Upper lobe of left lung (tissue), 6 donors: Measurements from ENCODE around the gene MYH2. TPM values are rescaled to one million over a fixed set of nuclear protein-coding genes. Genes with fewer than 3 reads are reported as not detected.
A peak's percentile ranks its signal among the peaks of the same experiment; 100 is the strongest.

Source experiments
- ATAC-seq, 2 donors: fragments of 200-7000 bp; cut with Tn5 transposase; one replicate each; pipeline ENCODE4 v1.9.1; 2022; ENCODE audit warnings: mild to moderate bottlenecking in 2 of 2, moderate library complexity in 2 of 2; ENCODE audit not compliant: low FRiP score in 2 of 2
- DNase-seq, 2 donors: peaks; one replicate each; pipeline ENCODE4 v3.0.0-alpha.2; 2019 to 2020
- H3K27ac ChIP-seq, 4 donors: fragments of 200-600 bp; sonication (generic); one replicate each; pipeline ENCODE4 v1.5.1; 2016 to 2019
- H3K27me3 ChIP-seq, 4 donors: fragments of 200-600 bp; sonication (generic); one replicate each; pipeline ENCODE4 v1.5.1; 2017 to 2019
- H3K36me3 ChIP-seq, 4 donors: fragments of 200-600 bp; sonication (generic); one replicate each; pipeline ENCODE4 v1.5.1; 2016 to 2019
- H3K4me1 ChIP-seq, 4 donors: fragments of 200-600 bp; sonication (generic); one replicate each; pipeline ENCODE4 v1.5.1; 2018 to 2019
- H3K4me3 ChIP-seq, 4 donors: fragments of 200-600 bp; sonication (generic); one replicate each; pipeline ENCODE4 v1.5.1; 2017 to 2019; ENCODE audit warnings: mild to moderate bottlenecking in 2 of 4, moderate library complexity in 1 of 4
- H3K9me3 ChIP-seq, 4 donors: fragments of 200-600 bp; sonication (generic); one replicate each; pipeline ENCODE4 v1.5.1; 2018 to 2019
- EP300 ChIP-seq, 4 donors: sonication (generic); formaldehyde crosslinking; IDR thresholded peaks; one replicate each; pipeline ENCODE4 v1.5.1; 2017; ENCODE audit warnings: antibody characterized with exemption in 4 of 4, control low read depth in 2 of 4
- POLR2A ChIP-seq, 4 donors: fragments of 450-650 bp; IDR thresholded peaks; one replicate each; pipeline ENCODE4 v1.5.1; 2016 to 2017; ENCODE audit warnings: antibody characterized with exemption in 4 of 4, mild to moderate bottlenecking in 2 of 4
- POLR2AphosphoS5 ChIP-seq, 2 donors: sonication (generic); formaldehyde crosslinking; IDR thresholded peaks; one replicate each; pipeline ENCODE4 v1.5.1; 2017; ENCODE audit warnings: antibody characterized with exemption in 2 of 2
- WGBS, 2 donors: methylation state at CpG; one replicate each; pipeline ENCODE4 v1.1.5; 2017 to 2018; 5-methylcytosine and 5-hydroxymethylcytosine counted together
- total RNA-seq, 6 donors: library from RNA; depleted of rRNA in 4 of 6; stranded (reverse); fragments of >200 nt in 4 of 6; gene quantifications; one replicate each; pipeline versions ENCODE4 v1.1.0 to v1.2.1, GENCODE V29; 2016 to 2021
- TF ChIP-seq, protein P1 (sequence below), 6 experiments: fragments of 450-650 bp in 4 of 6; fragments of 200-600 bp in 2 of 6; sonication (generic) in 2 of 6; IDR thresholded peaks; one replicate each; pipeline ENCODE4 v1.5.1; 2016 to 2019; ENCODE audit warnings: antibody characterized with exemption in 6 of 6
- donor health status: DM: no; HTN: no; CAD: no; lungs with moderate emphysema.
- donor health status: DM: no; HTN: yes; CAD: no; lungs with severe emphysema.

The MYH2 gene
- total RNA-seq, 6 donors from 2014 or later = 0.09 to 0.10 (median 0.10) TPM; not detected in 3

DNA sequence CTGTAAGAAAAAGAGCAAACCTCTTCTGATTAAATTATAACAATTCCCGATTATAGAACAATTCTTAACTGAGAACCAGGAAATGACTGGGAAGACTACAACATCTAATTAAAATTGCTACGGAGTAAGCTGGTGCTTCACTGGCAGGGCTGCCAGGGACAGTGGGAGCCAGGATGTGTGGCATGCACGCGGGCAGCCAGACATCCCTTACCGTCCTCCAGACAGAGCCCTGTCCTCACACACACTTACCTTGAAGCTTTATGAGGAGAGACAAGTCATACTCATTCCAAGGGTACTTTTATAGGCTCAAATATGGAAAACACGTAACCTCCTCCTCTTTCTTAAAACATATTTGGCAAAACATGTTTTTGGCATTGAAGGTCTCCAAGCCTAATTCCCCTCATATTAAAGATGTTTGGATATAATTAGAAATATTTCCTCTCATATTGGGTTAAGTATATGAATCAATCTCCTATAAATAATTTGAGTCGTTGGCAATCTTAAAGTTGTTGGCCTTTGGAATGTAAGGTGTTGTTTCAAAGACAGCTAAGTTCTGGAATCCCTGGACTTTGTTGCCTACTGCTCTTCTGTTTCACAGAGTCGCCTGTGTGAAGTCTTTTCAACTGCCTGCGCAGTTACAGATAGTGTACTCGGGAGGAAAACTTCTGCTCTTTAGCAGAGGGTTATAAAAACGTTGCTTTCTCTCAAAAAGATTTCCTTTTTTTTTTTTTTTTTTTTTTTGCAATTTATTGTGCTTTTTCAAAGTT is 31.0 kb downstream of the MYH2 start, which contains the start of gene MYH1:
Gene MYH1 (minus strand): TSS at position 272 of the 767 bp plus-strand sequence. CDS start 1,900 bp downstream, outside the sequence.
- no peaks in the 10 kb centered on the region for H3K36me3 ChIP-seq
- 72 to 73% methylated on average over 11 of the region's 11 CpGs for WGBS, 2 donors
- H3K9me3 ChIP-seq = no peaks in the 10 kb centered on the region
- DNase-seq (no peak), ATAC-seq (no peak)
- H3K27ac ChIP-seq = no peak within 1 kb of the TSS
- no peak within 1 kb of the TSS for H3K4me3 ChIP-seq
- no peaks in the 10 kb centered on the region for H3K27me3 ChIP-seq
- TF ChIP-seq EP300 (IDR thresholded peaks at IDR 0.05) = no peak
- TF ChIP-seq POLR2AphosphoS5 (IDR thresholded peaks at IDR 0.05) = no peak
- TF ChIP-seq, protein P1, sequence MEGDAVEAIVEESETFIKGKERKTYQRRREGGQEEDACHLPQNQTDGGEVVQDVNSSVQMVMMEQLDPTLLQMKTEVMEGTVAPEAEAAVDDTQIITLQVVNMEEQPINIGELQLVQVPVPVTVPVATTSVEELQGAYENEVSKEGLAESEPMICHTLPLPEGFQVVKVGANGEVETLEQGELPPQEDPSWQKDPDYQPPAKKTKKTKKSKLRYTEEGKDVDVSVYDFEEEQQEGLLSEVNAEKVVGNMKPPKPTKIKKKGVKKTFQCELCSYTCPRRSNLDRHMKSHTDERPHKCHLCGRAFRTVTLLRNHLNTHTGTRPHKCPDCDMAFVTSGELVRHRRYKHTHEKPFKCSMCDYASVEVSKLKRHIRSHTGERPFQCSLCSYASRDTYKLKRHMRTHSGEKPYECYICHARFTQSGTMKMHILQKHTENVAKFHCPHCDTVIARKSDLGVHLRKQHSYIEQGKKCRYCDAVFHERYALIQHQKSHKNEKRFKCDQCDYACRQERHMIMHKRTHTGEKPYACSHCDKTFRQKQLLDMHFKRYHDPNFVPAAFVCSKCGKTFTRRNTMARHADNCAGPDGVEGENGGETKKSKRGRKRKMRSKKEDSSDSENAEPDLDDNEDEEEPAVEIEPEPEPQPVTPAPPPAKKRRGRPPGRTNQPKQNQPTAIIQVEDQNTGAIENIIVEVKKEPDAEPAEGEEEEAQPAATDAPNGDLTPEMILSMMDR (IDR thresholded peaks at IDR 0.05) = no peak
- no peak for TF ChIP-seq POLR2A (IDR thresholded peaks at IDR 0.05)
- no peaks in the 10 kb centered on the region for H3K4me1 ChIP-seq

DNA sequence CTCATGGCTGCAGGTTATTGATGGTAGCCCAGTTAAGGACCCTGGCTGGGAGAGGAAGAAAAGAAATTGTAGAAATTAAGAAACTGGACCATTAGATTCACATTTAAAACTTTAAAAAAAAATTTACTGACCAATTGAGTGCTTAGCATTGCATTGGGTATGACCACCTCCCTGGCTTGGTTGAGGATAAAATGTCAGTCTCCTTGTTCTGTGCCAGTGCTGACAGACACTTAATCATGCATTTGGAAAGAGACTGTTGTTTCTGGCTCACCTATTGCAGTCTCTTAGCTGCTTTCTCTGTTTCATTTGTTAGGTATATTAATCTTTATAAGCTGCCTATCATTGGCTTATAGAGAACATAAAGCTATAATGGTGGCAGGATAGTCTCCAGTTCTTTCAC is 32.8 kb downstream of the MYH2 start:
- TF ChIP-seq POLR2AphosphoS5 (IDR thresholded peaks at IDR 0.05) = no peak
- ATAC-seq = no peak
- Histone ChIP-seq H3K9me3 (no peaks in the 10 kb centered on the region), H3K36me3 (no peaks in the 10 kb centered on the region), H3K27me3 (no peaks in the 10 kb centered on the region), H3K4me3 (no peak overlapping the region), H3K27ac (no peak overlapping the region), H3K4me1 (no peaks in the 10 kb centered on the region)
- DNase-seq = no peak

DNA sequence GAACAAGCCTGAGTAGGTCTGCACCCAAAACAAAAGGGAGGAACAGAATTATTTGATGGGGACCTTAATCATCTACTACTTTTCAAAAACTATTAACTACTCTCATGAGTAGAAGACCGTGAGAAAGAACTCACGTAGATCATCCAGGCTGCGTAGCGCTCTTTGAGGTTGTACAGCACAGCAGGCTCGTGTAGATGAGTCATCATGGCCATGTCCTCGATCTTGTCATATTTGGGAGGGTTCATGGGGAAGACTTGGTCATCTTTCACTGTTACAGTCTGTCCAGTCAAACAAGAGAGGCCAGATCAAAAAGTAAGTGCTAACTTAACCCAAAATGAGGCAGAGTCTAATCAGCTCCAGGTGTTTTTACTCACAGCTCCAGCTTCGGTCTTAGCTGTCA is 33.4 kb downstream of the MYH2 start:
- Histone ChIP-seq H3K36me3 (no peaks in the 10 kb centered on the region), H3K27ac (no peak overlapping the region), H3K9me3 (no peaks in the 10 kb centered on the region), H3K4me1 (no peaks in the 10 kb centered on the region), H3K27me3 (no peaks in the 10 kb centered on the region), H3K4me3 (no peak overlapping the region)
- no peak for TF ChIP-seq EP300 (IDR thresholded peaks at IDR 0.05)
- TF ChIP-seq, protein P1 (IDR thresholded peaks at IDR 0.05) = no peak
- no peak for TF ChIP-seq POLR2AphosphoS5 (IDR thresholded peaks at IDR 0.05)
- 81 to 84% methylated on average over 7 of the region's 7 CpGs for WGBS, 2 donors
- ATAC-seq = no peak
- DNase-seq = no peak

DNA sequence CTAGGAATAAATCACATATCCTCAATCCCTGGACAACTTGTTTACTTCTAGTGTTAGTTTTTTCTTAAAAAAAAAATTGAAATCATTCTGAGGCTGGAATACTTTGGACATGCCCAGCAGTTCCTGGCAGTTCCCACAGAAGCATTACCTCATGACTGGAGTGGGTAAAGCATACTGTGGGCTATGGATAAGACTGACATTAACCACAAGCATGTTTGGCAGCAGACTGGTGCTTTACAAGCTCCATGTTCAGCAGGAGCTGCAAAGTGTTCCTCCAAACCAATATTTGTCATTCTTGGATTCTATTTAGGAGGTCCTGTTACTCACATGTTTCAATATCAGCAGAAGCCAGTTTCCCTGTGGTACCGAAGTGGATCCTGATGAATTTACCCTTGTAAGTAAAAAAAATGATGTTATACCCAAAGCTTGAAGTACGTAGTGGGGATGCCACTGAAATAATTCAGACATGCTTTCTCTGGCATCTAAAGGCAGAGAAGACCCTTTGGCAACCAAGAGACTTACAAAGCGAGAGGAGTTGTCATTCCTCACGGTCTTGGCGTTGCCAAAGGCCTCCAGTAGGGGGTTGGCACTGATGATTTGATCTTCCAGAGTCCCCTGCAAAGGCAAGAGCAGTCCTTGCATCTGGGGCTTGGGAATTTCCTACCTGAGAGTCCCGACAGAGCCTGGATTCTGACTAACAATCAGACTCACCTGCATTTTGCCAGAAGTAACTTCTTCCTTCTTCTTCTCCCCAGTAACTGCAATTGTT is 36.0 kb downstream of the MYH2 start:
- TF ChIP-seq, protein P1 (IDR thresholded peaks at IDR 0.05) = no peak
- TF ChIP-seq POLR2AphosphoS5 (IDR thresholded peaks at IDR 0.05) (no peak), POLR2A (IDR thresholded peaks at IDR 0.05) (no peak), EP300 (IDR thresholded peaks at IDR 0.05) (no peak)
- Histone ChIP-seq H3K9me3 (no peaks in the 10 kb centered on the region), H3K36me3 (no peaks in the 10 kb centered on the region), H3K4me3 (no peak overlapping the region), H3K27ac (no peak overlapping the region), H3K27me3 (no peaks in the 10 kb centered on the region), H3K4me1 (no peaks in the 10 kb centered on the region)
- ATAC-seq (peak in 1 of 2 donors; percentile 66), DNase-seq (no peak)
- WGBS, 2 donors = 61 to 70% methylated on average over 6 of the region's 6 CpGs

GRCh38 chr17:10512856-10513255 is 36.6 kb downstream of the MYH2 start:
- no peaks in the 10 kb centered on the region for H3K36me3 ChIP-seq
- no peak overlapping the region for H3K4me3 ChIP-seq
- H3K9me3 ChIP-seq = no peaks in the 10 kb centered on the region
- ATAC-seq = no peak
- WGBS, 2 donors = 51 to 70% methylated on average over 2 of the region's 2 CpGs
- no peaks in the 10 kb centered on the region for H3K4me1 ChIP-seq
- H3K27me3 ChIP-seq = no peaks in the 10 kb centered on the region
- no peak for TF ChIP-seq EP300 (IDR thresholded peaks at IDR 0.05)
- no peak for TF ChIP-seq POLR2AphosphoS5 (IDR thresholded peaks at IDR 0.05)
- DNase-seq = no peak
- H3K27ac ChIP-seq = no peak overlapping the region
